ENCODE results near the gene CFAP91. TPM values are rescaled to one million over a fixed set of nuclear protein-coding genes. Genes with fewer than 3 reads are reported as not detected.

Gene CFAP91
- total RNA-seq, 1 donor from 2014 or later = 3.7 TPM

- Histone ChIP-seq H3K9me3 (no peaks in the 10 kb centered on the region), H3K27ac (no peak overlapping the region), H3K4me3 (no peak overlapping the region), H3K4me1 (peaks cover 14% of the 10 kb centered on the region), H3K27me3 (no peaks in the 10 kb centered on the region), H3K36me3 (peaks cover 23% of the 10 kb centered on the region)
- no peak for ATAC-seq
- no peak for TF ChIP-seq CTCF (IDR thresholded peaks at IDR 0.05)
- no peak for DNase-seq
- intact Hi-C loops (cut with DNase I) = no loop called here
Measured at GRCh38 chr3:119665954-119666559, 36.8 kb upstream of the CFAP91 start.

- Histone ChIP-seq H3K4me3 (no peak overlapping the region), H3K4me1 (peaks cover 8% of the 10 kb centered on the region), H3K27ac (peak overlapping the region; percentile 6), H3K27me3 (no peaks in the 10 kb centered on the region), H3K9me3 (no peaks in the 10 kb centered on the region), H3K36me3 (peaks cover 57% of the 10 kb centered on the region)
- intact Hi-C loops (cut with DNase I) = loop anchor here (10.0 kb wide), 1 partner anchor 75 kb away; the partner anchor contains the start of gene PLA1A
- ATAC-seq = no peak
- no peak for DNase-seq
- no peak for TF ChIP-seq CTCF (IDR thresholded peaks at IDR 0.05)
Measured at GRCh38 chr3:119669906-119670570, 32.8 kb upstream of the CFAP91 start.

- H3K36me3 ChIP-seq = peaks cover 59% of the 10 kb centered on the region
- H3K4me3 ChIP-seq = no peak overlapping the region
- no peaks in the 10 kb centered on the region for H3K9me3 ChIP-seq
- peaks cover 18% of the 10 kb centered on the region for H3K4me1 ChIP-seq
- no peak overlapping the region for H3K27ac ChIP-seq
- TF ChIP-seq CTCF (IDR thresholded peaks at IDR 0.05) = no peak
- intact Hi-C loops (cut with DNase I) = loop anchor here (10.0 kb wide), 1 partner anchor 78 kb away; the partner anchor contains the start of gene PLA1A
- no peaks in the 10 kb centered on the region for H3K27me3 ChIP-seq
- no peak for DNase-seq
- ATAC-seq = no peak
Measured at GRCh38 chr3:119672776-119673175, 30.0 kb upstream of the CFAP91 start.

- intact Hi-C loops (cut with DNase I) = loop anchor here (10.0 kb wide), 1 partner anchor 79 kb away; the partner anchor contains the start of gene PLA1A
- Histone ChIP-seq H3K36me3 (peaks cover 51% of the 10 kb centered on the region), H3K9me3 (no peaks in the 10 kb centered on the region), H3K4me1 (peaks cover 18% of the 10 kb centered on the region), H3K27ac (no peak overlapping the region), H3K4me3 (no peak overlapping the region), H3K27me3 (no peaks in the 10 kb centered on the region)
- DNase-seq (no peak), ATAC-seq (no peak)
- TF ChIP-seq CTCF (IDR thresholded peaks at IDR 0.05) = no peak
Measured at GRCh38 chr3:119673875-119674274, 28.9 kb upstream of the CFAP91 start.

GRCh38 chr3:119675188-119675874, 27.5 kb upstream of the CFAP91 start:
- TF ChIP-seq CTCF (IDR thresholded peaks at IDR 0.05) = no peak
- DNase-seq (no peak), ATAC-seq (no peak)
- no peaks in the 10 kb centered on the region for H3K27me3 ChIP-seq
- no peak overlapping the region for H3K4me3 ChIP-seq
- intact Hi-C loops (cut with DNase I) = loop anchor here (10.0 kb wide), 1 partner anchor 81 kb away; the partner anchor contains the start of gene PLA1A
- H3K9me3 ChIP-seq = no peaks in the 10 kb centered on the region
- H3K27ac ChIP-seq = no peak overlapping the region
- H3K4me1 ChIP-seq = peaks cover 10% of the 10 kb centered on the region
- peaks cover 37% of the 10 kb centered on the region for H3K36me3 ChIP-seq
